Left ventricle myocardium superior (tissue), 1 donor: ENCODE measurements around the gene ASTN2. TPM values are rescaled to one million over a fixed set of nuclear protein-coding genes. Genes with fewer than 3 reads are reported as not detected.

Experiments
- ATAC-seq: fragments of 200-7000 bp; cut with Tn5 transposase; one replicate; pipeline ENCODE4 v1.9.1; 2020; ENCODE audit warnings: mild to moderate bottlenecking, moderate library complexity
- DNase-seq: peaks from one replicate; pipeline ENCODE4 v3.0.0-alpha.2; 2020
- intact Hi-C: fragments of 100-400 bp; cut with micrococcal nuclease; formaldehyde crosslinking; loops from one replicate; pipeline ENCODE4 v1.11.0; 2022
- total RNA-seq: library from RNA; stranded (reverse); fragmentation: NEBNext Ultra II Directional; extraction: Animal tissue kit (Norgen Biotek cat#: 25700); gene quantifications from one replicate; pipeline ENCODE4 v1.2.1, GENCODE V29; 2021
- donor health status: DM: no; HTN: yes; CAD: no; lungs with severe emphysema.

Gene ASTN2
- total RNA-seq, 1 donor from 2014 or later, result 11.3 TPM

DNA sequence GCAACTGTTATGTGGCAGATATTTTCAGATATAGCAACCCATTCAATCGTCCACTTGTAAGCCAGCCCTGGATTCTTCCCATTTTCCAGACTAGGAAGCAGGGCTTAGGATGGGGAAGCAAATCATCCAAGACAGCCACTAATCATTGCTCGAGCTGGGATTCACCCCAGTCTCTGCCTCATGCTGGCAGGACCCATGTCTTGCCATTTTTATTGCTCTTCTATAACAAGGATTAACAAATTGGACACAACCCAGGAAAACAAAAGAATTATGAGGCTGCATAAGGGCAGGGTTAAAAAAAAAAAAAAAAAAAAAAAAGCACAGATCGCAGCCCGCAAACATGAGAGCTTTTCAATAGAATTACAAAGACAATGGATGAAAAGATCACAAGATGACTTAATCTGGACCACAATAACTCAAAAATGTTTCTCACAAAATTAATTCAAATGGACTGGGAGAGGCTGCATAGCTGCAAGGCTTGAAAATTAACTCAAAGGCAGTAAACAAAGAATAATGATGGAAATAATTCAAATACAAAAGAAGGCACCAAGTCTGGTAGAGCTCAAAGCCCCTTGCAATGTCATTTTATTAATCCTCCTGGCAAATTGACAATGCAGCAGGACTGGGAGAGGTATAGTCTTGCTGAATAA, 40.7 kb downstream of the ASTN2 start:
- no peak for ATAC-seq
- intact Hi-C loops, result no loop called here
- DNase-seq, result no peak

DNA sequence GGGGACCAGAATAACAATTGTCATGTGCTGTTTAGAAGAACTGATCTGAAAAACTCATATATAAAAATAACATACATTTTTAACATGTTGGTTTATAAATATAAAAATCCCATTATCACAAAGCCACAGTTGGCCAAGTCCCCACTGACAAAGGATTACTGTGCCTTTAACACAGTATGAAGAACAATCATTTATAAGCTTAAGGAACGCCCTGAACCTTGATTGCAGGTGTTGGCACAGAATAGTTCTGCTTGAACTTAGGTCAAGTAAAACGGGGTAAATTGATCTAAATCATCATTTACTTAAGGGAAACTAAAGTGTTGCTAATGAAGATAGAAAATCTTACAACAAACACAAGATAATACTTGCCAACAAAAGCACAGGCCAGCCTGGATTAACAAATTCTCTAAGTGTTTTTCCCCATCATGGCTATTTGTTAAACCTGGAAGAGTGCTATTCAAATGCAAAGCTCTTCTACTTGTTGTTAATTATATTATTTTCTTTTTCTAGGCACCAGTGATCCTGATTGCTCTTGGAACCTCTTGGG, 46.1 kb downstream of the ASTN2 start:
- intact Hi-C loops, result no loop called here
- DNase-seq (no peak), ATAC-seq (no peak)

DNA sequence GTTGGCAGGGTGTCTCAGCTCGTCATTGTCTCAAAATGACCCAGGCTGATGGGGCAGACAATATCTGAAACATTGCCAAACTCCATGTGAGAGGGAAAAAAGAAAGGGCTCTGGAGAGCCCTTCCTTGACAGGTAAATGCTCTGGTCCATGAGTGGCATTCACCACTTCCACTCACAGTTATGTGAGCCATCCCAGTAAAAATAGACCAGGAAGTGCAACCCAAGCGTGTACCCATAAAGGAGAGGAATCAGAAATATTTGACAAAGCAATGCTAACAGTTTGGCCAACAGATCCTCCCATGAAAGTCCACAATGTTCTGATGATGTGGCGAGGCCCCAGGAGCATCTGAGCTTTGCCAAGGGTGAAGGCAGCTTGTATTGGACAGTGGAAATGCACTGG, 49.4 kb downstream of the ASTN2 start:
- DNase-seq, result no peak
- no peak for ATAC-seq
- intact Hi-C loops, result no loop called here

DNA sequence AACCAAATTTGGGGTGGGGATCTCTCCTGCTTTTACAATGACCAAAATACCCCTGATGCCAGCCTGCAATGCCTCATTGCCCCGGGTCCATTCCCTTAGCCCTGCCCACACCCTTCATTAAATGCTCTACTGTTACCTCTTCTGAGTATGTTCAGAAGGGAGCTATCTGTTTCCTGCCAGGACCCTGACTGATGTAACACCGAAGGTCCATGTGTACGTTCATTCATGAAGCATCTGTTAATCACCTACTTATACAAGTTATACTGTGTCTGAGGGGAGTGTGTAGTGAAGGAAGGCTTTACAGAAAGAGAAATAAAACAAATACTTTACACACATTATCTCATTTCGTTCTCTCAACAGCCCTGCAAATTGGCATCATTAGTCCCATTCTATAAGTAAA, 51.9 kb downstream of the ASTN2 start:
- intact Hi-C loops, result no loop called here
- ATAC-seq, result no peak
- no peak for DNase-seq

DNA sequence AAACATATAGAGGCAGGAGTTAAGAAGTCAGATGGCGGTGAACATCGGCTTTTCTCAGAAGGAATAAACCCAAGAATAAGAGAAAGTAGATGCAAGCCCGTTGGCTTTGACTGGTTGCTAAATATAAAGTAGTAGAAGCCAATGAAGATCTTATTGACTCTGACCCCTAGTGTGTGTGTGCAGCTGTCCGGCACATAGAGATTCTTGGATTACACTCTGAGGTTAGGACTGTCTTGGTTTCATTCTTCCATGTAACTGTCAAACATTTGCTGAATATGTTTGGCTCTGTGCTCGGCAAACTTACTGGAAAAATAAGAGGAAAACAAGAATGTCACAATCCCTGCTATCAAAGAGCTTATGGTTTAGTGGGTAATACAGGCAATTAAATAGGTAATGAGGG, 54.9 kb downstream of the ASTN2 start:
- DNase-seq (no peak), ATAC-seq (no peak)
- intact Hi-C loops, result no loop called here

DNA sequence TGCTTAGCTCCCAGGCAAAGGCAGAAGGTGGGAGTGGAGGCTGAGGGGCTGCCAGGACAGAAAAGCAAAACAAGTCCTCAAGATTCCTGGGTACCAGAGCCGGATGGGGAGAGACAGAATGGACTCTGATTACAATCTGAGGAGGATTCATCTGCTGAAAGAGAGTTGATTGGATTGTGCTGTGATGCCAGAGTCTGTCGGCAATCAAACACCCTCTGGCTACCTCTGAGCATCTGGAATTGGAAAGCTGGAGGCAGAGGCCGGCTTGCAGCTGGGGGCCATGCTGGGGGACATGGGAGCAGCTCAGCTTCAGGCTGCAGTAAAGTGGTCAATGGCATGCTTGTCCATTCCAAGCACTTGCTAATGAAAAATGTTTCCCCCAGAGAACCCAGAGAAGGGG, 59.3 kb downstream of the ASTN2 start:
- no peak for DNase-seq
- intact Hi-C loops, result no loop called here
- ATAC-seq, result no peak

DNA sequence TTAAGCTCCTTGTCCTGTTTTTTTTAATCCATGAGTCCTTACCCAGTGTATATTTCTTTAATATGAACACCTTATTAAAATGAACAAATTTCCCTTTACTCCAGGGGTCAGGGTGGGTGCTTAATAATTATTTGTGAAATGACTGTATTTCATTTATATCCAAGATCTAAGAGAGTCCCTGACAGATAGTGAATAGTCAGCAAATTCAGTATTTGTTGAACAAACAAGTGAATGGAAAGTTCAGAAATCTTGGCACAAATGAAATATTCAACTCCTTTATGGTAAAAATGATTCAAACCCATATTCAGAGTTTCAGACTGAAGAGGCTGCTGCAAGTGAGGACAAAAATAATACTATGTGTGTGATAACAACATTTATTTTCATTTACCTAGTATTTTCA, 59.9 kb downstream of the ASTN2 start:
- intact Hi-C loops, result no loop called here
- DNase-seq (no peak), ATAC-seq (no peak)

DNA sequence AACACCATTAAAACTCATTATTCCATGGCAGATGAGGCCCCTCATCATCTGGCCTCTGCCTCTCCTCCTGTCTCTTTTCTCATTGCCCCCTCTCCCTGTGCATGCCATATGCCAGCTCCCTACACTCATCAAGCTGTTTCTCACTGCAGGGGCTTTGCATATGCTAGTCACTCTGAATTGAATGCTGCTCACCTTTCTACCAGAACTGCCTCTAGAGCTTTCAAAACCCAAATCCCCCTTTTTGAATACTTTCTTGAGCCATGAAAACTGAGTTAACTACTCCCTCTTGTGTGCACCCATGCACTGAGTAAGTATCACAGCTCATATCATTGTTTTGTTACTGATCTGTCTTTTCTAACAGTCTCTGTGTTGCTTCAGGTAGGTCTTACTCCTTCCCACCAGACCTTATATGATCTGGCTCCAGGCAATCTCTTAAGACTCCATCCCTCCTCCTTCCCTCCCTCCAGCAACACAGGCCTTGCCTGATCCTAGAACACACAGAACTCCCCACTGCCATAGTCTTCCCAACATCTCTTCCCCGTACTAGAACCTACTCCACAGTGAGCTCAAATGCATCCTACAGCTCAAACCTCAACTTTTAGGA, 60.5 kb downstream of the ASTN2 start:
- no peak for ATAC-seq
- intact Hi-C loops, result no loop called here
- no peak for DNase-seq

DNA sequence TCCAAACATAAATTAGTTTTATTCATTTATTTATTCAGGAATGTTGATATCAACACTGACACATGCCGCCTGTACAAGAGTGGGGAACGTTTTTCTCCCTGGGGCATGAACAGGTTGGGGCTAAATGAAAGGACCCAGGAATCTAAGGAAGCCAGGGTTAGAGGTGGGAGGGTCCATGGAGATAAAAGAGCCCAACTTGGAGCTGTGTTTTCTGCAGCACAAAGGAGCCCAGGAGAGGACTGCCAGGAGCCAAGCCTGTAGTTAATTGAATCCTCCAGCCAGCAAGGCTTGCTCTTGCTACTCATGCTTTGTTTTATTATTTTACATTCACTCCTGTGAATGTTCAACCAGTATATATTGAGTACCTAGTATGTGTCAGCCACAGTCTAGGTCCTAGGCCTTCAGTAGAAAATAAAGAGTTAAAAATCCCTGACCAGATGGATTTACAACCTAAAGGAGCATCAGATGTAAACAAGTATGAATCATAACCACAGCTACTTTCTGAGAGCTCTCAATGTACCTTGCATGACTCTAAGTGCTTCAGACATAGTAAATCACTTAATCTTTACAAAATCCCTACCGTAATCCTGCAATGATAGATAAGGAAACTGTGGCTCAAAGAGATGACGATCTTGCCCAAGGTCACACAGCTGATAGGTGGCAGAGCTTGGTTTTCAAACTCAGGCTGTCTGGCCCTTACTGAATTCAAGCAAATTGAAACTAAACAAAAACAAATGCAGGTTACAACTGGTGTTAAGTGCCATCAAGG, 69.8 kb downstream of the ASTN2 start:
- ATAC-seq (no peak), DNase-seq (no peak)
- intact Hi-C loops, result no loop called here

DNA sequence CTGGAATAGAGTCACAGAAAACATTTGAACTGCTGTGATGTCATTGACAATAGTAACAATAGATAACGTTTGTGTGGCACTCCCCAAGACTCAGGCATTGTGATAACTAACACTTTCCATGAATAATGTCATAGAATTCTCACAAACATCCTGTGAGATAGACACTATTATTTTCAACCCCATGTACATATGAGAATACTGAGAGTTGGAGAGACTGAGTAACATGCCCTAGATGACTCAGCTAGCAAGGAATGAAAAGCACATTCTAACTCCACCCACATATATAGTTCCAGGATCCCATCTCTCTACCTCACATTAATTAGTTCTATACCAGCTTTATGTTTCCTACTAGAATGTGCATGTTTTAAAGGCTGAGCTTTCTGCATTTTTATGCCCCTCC, 71.4 kb downstream of the ASTN2 start:
- no peak for DNase-seq
- intact Hi-C loops, result no loop called here
- no peak for ATAC-seq

DNA sequence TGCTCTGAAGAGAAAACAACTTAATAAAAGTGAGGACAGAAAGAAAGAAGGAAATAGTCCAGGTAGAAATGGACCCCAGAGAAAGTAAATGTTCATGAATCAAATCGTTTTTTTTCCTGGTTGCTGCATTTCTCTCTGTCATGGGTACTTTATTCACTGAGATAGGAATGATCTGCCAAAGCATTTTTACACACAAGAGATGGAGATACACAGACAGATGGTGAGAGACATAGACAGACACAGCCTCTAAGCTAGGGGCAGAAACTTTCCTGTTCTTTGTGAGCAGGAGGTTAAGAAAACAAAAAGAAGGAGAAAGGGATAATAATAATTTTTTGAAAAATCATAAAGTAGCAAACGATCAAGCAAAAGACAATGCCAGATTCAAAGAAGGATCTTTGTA, 73.7 kb downstream of the ASTN2 start:
- intact Hi-C loops, result no loop called here
- ATAC-seq, result no peak
- no peak for DNase-seq

DNA sequence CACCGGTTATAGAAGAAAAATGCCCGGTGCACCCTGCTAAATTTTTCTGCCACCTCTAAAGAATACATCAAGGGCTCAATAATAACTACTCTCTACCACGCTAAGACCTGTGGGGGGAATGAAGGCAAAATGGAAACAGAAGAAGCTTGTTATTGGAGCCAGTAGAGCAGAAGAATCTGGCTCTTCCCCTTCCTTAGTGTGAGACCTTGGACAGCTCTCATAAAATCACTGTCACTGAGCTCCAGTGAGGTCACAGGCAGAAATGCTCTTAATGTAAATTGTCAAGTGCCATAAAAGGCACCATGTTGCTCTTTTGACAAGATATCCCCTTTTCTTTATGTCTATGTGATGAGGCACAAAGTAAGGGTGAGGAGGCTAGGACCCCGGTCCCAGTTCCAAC, 74.4 kb downstream of the ASTN2 start:
- ATAC-seq, result no peak
- intact Hi-C loops, result no loop called here

DNA sequence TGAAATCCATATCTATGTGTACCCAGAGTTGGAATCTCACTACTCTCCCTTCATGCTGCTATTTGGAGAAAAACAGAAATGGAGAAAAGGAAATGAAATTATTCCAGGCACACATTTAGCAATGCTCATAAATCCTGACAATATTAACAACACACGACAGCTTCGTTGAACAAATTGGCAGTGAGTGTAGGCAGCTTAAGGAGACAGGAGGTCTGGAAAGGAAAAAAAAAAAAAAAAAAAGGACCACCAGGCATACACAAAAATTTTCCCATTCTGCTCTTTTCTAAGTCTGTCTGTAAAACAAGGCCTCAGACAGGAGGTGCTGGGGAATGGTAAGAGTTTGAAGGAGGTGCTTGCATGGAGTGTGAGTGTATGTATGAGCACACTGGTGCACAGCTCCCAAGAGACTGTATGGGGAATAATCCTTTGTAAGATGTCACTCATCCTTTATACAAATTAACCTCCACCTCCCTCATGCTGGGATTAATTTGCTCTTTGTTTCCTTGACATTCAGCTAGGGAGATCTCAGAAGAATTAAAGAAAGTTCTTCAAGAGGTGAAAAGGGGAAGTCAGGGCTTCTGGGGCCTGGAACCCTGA, 78.9 kb downstream of the ASTN2 start:
- no peak for DNase-seq
- ATAC-seq, result no peak
- intact Hi-C loops, result no loop called here

More for the DNA sequence above, 74.4 kb downstream of the ASTN2 start:
- DNase-seq, result no peak

DNA sequence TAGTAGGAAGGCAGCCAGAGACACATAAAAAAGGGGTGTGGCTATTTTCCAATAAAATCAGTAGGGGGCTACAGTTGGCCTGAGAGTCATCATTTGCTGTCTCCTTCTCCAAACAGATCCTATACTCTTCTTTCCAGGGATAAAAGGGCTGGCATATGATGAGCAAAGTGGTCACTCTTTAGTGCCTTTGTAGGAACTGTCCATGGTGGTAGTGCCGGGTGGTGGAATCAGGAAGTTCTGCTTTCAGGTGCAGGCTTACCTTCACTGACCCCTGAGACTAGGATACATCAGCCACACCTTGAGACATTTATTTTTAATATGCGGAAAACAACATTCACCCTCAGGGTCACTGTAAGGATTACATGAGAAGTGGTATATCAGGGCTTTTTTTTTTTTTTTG, 80.8 kb downstream of the ASTN2 start:
- no peak for DNase-seq
- ATAC-seq, result no peak
- intact Hi-C loops, result no loop called here

DNA sequence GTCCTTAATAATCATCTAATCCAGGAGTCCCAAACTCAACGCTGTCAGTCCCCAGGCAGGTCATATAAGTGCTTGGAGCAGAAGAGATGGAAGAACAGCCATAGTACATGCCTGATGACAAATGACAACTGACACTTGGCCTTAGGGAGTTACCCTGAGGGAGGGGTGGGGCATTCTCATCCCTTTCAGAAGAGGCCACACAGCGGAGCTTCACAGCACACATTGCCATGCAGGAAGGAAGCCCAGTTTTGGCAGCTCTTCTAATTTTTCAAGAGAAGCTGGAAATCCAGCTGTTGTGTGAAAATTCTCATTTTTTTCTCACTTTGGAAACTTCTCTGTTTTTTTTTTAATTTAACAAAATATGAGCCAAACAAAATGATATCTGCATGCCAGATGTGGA, 89.0 kb downstream of the ASTN2 start:
- DNase-seq (no peak), ATAC-seq (no peak)
- intact Hi-C loops, result no loop called here

DNA sequence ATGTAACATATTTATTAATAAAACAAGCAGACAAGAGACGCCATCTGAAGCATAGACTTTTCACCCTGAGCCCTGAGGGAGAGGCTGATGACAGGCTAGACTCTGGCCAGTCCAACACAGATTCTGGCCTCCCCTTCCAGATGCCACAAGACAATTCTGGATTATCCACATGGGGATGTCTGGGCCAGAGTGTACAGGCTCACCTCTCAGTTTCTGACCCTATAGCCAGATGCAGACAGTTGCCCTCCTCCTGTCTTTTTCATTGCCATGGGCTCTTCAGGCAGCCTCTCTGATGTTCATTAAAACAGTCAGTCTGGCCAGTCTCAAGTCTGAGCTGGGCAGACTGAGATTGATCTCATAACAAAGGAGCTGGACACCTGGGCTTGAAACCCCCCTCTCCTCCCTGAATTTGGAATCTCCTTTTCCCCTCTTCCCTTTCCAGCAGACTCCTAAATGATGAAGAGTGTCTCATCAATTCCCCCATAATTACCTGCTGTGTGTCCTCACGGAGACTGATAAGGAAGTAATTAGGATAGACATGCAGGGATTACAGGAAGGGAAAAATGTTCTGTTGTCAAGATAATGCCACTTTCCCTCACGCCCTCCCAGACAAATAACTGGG, 89.6 kb downstream of the ASTN2 start:
- ATAC-seq (no peak), DNase-seq (no peak)
- intact Hi-C loops, result no loop called here

DNA sequence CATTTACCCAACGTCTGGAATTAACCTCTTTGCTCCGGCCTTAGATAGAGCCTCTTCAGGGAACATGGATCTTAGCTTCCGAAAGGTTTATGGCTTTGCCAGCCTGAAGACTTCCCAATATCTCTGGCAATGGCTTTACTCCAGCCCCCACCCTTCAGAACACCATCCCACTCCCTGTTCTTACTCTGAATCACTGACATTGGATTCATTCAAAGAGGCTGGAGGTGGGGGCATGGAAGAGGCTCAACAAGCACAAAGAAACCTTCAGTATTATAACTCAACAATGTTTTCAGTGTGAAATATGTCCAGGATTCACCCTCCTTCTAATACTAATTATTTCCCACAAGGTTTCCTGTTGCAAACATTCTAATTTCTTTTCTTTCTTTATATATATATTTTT, 91.5 kb downstream of the ASTN2 start:
- DNase-seq (no peak), ATAC-seq (no peak)
- intact Hi-C loops, result no loop called here

DNA sequence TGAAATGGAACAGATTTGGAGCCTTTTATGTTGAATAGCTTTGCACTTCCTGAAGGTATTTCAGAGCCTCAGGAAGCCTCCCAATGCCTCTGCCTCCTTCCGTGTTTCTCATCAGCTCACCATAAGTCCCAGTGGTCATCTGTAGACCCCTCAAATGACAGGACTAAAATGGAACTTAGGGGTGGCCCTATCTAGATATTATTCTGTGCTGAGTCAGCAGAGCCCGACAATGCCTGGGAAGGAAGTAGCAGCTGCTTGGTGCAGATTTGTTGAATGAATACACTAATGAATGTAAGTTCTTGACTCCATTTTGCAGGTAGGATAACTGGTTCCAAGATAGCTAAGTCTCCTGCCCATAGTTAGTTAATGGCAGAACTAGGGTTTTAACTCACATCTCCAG, 97.7 kb downstream of the ASTN2 start:
- DNase-seq (no peak), ATAC-seq (no peak)
- intact Hi-C loops, result no loop called here

DNA sequence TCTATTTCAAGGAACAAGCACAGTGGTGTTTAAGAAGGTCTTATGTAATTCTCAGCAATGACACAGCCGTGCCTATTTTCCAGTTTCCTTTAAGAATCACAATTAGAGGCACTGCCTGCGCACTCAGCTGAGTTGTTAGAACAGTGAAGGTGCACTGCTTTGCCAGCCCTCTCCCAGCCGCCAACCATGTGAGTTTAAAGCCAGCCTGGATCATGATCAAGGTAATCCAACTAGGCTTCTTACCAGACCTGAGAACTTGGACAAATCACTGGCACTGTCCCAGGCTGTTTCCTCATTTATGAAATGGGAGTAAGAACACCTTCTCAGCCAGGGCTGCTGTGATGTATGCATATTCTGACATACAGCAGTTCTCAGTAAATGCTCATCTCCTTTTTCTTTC, 99.6 kb downstream of the ASTN2 start:
- DNase-seq (no peak), ATAC-seq (no peak)
- intact Hi-C loops, result no loop called here

DNA sequence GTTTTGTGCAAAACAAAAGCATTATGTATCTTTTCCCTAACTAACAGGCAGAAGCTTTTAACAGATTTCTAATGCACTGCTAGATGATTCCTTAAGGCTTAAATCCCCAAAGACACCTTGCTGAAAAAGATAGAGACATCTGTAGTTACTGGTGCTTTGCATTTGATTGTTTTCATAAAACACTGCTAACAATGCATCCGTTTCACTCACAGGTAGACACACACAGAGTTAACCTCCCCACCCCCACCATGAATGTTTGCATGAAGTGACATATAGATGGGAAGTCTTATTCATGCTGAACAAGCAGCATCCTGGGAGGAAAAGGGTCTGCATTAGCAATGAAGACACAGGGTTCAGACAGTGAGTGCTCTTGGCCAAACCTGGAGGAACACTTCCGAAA, 100.9 kb downstream of the ASTN2 start:
- intact Hi-C loops, result no loop called here
- ATAC-seq, result no peak
- DNase-seq, result no peak
